AML-193 (cell line): ENCODE results near the gene ATP11A.
"Not testable (repeated sequence)": the region's sequence is repeated elsewhere in the genome, so short reads cannot be mapped to it uniquely, and the experiment has no call there.

Experiments
- DNase-seq, 2 experiments: peaks; one replicate each; lab custom pipeline; 2025; lab: John Stamatoyannopoulos, UW

Gene ATP11A

DNA sequence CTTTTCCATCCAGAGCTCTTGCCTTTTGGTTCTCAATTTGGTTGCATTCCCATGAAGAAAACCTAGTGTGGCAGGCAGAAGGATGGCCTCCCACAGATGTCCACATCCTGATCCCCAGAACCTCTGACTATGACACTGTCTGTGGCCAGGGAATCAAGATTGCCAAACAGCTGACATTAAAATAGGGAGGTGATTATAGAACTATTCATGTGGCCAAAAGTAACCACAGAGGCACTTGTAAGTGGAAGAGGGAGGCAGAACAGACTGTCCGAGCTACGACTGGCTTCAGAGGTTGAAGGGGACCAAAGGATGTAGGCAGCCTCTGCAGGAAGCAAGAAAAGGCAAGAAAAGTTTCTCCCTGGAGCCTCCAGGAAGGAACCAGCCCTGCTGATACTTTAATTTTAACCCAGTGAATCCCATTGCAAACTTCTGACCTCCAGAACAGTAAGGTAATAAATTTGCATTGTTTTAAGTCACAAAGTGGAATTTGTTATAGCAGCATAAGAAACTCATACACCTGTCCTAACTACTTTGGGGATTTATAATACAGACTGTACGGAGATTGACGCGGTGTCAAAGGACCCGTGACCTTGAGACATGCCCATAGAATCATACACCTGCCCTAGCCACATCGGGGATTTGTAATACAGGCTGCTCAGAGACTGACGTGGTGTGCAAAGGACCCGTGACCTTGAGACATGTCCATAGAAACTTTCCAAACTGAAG is 106.5 kb downstream of the ATP11A start:
- DNase-seq: no peak

- no peak for DNase-seq
Observed at GRCh38 chr13:112799394-112799793, 109.6 kb downstream of the ATP11A start.

DNA sequence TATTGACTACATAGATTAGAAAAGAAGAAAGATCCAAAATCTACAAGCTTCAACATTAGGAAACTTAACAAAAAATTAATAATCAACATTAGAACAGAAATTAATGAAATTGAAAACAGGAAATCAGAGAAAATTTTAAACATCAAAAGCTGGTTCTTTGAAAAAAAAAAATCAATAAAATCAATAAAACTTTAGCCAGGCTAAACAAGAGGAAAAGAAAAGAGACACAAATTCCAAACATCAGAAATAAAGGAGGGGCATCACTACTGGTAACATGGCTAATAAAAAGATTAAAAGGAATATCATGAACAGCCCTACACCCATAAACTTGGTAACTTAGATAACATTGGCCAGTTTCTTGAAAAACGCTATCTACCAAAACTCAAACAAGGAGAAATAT is 110.2 kb downstream of the ATP11A start:
- DNase-seq: no peak

DNA sequence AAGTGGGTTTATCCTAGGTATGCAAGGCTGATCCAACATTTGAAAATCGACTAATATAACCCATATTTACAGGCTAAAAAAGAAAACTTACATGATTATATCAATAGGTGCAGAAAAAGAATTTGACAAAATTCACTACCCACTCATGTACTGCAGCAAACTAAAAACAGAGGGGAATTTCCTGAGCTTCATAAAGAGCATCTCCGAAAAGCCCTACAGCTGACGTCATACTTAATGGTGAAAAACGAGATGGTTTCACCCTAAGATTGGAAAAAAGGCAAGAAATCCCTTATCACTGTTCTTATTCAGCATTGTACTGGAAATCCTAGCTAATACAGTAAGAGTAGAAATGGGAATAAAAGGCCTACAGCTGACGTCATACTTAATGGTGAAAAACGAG is 111.0 kb downstream of the ATP11A start:
- not testable (repeated sequence) for DNase-seq

- no peak for DNase-seq
Observed at GRCh38 chr13:112802802-112803195, 113.0 kb downstream of the ATP11A start.

DNA sequence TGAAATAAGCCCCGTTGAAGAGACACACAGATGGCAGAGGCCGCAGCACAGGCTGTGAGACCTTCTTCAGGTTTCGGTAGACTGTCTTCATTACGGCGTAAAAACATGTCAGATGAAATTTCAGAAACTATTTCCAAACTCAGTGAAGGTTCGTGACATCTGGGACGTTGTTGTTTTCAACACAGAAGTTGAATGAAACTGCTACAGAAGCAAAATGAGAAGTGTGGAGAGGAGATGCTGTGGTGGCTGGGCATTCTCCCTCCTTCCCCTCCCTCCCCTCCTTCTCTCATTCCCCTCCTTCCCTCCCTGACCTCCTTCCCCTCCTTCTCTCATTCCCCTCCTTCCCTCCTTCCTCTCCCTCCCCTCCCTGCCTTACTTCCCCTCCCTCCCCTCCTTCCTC is 113.6 kb downstream of the ATP11A start:
- DNase-seq: no peak

DNA sequence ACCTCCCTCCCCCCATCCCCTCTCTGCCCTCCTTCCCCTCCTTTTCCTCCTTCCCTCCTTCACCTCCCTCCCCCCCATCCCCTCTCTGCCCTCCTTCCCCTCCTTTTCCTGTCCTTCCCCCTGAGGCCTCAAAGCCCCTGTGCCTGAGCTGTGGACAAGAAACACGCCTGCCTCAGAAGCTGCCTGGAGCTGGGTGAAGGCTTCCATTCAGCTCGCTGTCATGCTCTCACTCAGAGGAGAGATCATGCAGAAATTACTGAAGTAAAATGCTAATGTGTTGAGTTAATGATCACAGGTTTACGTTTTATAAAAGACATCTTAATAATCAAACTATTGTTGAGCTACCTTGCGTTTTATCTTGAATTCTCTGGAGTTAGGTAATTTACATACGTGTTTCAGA is 114.5 kb downstream of the ATP11A start:
- no peak for DNase-seq

DNA sequence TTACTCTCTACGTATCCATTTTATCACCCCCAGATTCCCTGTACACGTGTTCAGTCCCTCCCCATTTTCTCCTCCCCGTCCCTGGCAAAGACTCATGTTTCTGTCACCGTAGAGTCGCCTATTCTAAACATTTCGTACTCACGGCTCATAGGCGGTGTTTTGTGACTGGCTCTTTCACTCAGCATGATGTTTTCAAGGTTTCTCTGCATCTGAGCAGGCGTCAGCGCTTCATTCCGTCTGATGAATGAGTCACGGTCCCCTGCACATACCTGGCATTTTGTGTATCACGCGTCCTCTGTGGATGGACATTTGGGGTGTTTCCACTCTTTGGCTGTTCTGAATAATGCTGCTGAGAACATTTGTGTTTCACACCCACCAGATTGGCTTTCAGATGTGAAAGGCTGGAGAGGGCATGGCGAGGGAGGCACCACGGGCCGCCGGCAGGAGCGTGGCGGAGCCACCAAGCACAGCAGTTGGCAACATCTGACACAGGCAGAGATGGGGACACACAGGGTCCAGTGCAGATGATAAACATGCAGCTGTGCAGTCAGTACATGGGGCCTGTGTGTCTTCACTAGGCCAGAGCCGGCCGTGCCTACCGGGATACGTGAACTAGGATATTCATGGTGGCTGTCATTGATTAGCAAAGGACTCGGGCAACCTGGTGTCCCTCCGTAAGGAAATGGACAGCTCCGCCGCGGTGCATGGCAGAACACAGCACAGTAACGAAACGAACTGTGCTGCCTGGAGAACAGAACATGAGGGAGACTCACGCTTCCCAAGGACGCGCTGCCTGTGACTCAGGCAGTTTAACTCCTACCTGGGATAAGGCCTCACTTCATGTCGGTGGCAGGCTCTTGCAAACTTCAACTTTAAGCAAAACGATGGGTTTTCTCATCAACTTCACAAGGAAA is 117.2 kb downstream of the ATP11A start:
- no peak for DNase-seq

- no peak for DNase-seq
Observed at GRCh38 chr13:112807653-112808376, 118.0 kb downstream of the ATP11A start.

- DNase-seq: no peak
Observed at GRCh38 chr13:112808377-112809140, 118.7 kb downstream of the ATP11A start.

GRCh38 chr13:112809332-112810315 is 119.8 kb downstream of the ATP11A start:
- DNase-seq: no peak

DNA sequence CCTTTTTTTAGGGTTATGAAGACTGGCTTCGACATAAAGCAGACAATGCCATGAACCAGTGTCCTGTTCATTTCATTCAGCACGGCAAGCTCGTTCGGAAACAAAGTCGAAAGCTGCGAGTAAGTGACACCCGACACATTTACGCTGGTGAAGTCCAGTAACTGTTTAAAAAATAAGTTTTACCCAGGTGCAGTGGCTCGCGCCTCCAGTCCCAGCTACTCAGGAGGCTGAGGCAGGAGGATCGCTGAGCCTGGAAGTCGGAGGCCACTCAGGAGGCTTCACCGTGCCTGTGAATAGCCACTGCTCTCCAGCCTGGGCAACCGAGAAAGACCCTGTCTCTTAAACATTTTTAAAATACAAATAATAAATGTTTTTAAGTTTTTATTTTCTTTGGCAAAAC is 120.8 kb downstream of the ATP11A start:
- no peak for DNase-seq

GRCh38 chr13:112812306-112813055 is 122.6 kb downstream of the ATP11A start:
- DNase-seq: no peak

DNA sequence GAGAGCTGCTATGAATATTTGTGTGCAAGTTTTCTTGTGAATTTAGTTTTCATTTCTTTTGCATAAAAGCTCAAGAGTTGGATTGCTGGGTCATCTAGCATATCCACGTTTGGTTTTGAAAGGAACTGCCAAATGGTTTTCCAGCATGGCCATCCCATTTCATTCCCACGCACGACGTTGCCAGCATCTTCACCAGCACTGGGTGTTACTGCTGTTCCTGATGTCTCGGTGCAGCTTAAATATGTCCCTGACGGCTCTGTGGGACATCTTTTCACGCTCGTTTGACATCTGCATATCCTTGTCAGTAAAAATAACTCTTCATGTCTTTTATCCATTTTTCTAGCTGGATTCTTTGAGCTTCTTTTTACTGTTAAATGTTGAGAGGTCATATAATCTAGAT is 123.7 kb downstream of the ATP11A start:
- DNase-seq: no peak

DNA sequence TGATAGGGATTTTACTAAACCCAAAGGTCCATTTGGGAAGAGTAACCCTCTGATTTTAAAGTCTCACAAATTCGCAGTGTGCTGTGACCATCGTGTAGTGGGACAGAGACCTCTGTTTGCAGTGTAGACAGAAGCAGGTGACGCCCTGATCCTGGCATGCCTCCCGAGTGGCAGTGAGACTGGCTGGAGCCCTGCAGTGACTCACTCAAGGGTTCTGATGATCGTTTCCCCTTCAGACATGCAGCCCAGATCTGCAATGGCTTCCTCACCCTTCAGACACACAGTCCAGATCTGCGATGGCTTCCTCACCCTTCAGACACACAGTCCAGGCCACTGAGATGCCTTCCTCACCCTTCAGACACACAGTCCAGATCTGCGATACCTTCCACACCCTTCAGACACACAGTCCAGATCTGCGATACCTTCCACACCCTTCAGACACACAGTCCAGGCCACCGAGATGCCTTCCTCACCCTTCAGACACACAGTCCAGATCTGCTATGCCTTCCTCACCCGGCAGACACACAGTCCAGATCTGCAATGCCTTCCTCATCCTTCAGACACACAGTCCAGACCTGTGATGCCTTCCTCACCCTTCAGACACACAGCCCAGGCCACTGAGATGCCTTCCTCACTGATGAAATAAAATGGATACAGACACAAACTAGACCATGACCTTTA is 125.2 kb downstream of the ATP11A start:
- DNase-seq: no peak

DNA sequence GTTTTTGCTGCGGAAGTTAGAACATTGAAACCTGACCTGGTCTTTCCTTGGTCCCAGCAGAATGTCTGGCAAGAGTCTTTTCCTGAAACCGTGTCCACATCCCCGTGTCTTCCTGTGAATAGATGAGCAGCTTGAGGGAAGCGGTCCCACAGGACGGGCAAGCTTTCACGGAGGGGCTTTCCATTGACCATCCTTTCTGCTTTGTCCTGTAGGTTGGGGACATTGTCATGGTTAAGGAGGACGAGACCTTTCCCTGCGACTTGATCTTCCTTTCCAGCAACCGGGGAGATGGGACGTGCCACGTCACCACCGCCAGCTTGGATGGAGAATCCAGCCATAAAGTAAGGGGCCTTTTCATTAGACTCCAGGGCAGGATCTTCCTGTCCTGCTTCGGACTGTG is 126.0 kb downstream of the ATP11A start:
- DNase-seq: no peak

DNA sequence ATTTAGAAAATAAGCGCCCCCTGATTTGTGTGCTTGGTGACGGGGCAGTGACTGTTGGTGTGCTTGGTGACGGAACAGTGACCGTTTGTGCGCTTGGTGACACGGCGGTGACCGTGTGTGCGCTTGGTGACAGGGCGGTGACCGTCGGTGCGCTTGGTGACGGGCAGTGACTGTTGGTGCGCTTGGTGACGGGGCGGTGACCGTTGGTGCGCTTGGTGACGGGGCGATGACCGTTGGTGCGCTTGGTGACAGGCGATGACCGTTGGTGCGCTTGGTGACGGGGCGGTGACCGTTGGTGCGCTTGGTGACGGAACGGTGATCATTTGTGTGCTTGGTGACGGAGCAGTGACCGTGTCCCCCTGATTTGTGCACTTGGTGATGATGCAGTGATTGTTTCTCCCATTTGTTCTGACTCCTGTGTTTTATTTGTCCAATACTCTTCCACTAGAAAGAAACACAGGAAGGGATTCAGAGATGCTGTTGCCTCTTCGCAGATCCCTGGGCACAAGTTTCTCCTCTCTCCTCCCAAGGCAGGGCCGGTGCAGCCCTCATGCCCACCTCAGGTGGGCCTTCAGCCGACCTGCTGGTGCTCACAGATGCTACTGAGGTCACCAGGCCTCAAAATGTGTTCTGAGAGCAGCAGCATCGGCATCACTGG is 128.3 kb downstream of the ATP11A start:
- DNase-seq: no peak

- DNase-seq: no peak
Observed at GRCh38 chr13:112818698-112819045, 128.8 kb downstream of the ATP11A start.

- DNase-seq: no peak
Observed at GRCh38 chr13:112819111-112819510, 129.3 kb downstream of the ATP11A start.
